GM12878 (cell line): ENCODE data around the gene HYAL1.

Experiments used
- BCL3 ChIP-seq: IDR thresholded peaks from 2 replicates; pipeline ENCODE4 v1.6.1; 2011; ENCODE audit warnings: borderline replicate concordance, low read depth, mild to moderate bottlenecking, moderate library complexity, low read length; ENCODE audit not compliant: insufficient read depth, poor library complexity, severe bottlenecking
- CREB1 ChIP-seq: IDR thresholded peaks from 2 replicates; pipeline ENCODE4 v1.6.1; 2012; ENCODE audit warnings: low read depth, mild to moderate bottlenecking, inconsistent platforms
- MXI1 ChIP-seq: fragments of 150-350 bp; IDR thresholded peaks from 2 replicates; pipeline ENCODE4 v1.6.1; 2011; ENCODE audit warnings: low read depth, mild to moderate bottlenecking, inconsistent platforms, low read length, improper control_type of control experiment
- POLR2AphosphoS5 ChIP-seq: IDR thresholded peaks from 2 replicates; pipeline ENCODE4 v1.6.1; 2011; ENCODE audit warnings: mild to moderate bottlenecking, low read length, inconsistent platforms
- SMC3 ChIP-seq: IDR thresholded peaks from 2 replicates; pipeline ENCODE4 v1.6.1; 2011; ENCODE audit warnings: low read length, improper control_type of control experiment, borderline replicate concordance
- SP1 ChIP-seq: IDR thresholded peaks from one replicate; pipeline ENCODE4 v1.6.1; 2011; ENCODE audit warnings: low read depth, low read length
- ZNF384 ChIP-seq: IDR thresholded peaks from 2 replicates; pipeline ENCODE4 v1.6.1; 2012; ENCODE audit warnings: low read depth, mild to moderate bottlenecking, low read length, improper control_type of control experiment, borderline replicate concordance
- TF ChIP-seq, protein P1 (sequence below), 3 experiments: IDR thresholded peaks in 2 of 3; conservative IDR thresholded peaks in 1 of 3; 2 replicates each; pipeline ENCODE4 v1.5.1; 2011; ENCODE audit warnings: low read depth in 3 of 3, low read length in 3 of 3, mild to moderate bottlenecking in 3 of 3, control low read depth in 2 of 3, moderate library complexity in 2 of 3, inconsistent platforms in 1 of 3, mixed read lengths in 1 of 3; ENCODE audit not compliant: control insufficient read depth in 2 of 3, insufficient read depth in 1 of 3; ENCODE audit errors: extremely low read depth in 1 of 3
- TF ChIP-seq, protein P2 (sequence below): fragments of 450-650 bp; IDR thresholded peaks from 2 replicates; pipeline ENCODE4 v1.6.1; 2016; ENCODE audit warnings: mild to moderate bottlenecking, moderate library complexity, borderline replicate concordance
- TF ChIP-seq, protein P3 (sequence below): IDR thresholded peaks from 2 replicates; pipeline ENCODE4 v1.6.1; 2012; ENCODE audit warnings: low read depth, low read length, improper control_type of control experiment

DNA sequence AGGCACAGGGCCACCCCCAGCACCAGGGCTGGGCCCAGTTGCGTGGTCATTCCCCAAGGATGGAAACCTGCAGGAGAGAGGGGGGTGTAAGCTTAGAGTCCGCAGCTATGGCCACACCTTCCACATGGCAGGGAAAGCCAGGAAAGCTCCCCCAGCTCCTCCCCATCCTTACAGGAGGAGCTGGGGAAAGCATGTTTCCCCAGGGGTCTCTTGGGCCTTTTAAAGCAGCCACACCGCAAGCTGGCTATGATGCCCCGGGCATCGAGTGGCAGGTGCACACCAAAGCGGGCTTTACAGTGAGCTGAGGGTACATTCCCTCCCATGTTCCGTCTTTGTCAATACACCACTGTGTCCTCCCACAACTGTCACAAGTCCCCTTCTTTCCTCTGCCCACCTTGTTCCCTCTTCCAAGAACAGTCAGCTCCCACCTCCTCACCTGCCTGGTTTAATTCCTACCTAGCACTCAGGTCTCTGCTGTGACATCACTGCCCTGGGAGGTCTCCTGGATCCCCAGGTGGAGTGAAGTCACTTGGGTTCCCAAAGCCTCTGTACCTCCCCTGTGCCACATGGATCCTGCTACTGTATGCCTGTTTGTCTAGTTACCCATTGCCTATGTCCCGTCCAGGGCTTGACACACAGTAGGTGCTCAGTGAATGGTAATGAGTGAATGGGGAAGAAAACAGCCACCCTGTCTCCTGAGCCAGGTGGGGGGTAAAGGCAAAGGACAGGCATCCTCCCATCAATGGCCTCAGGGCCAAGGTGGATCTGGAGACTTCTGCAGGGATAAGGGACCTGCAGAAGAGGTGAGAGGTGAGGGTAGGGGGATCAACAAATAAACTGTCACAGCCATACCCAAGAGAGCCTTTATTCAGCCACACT is 7.6 kb downstream of the HYAL1 start:
- TF ChIP-seq ZNF384 (no peak), SMC3 (no peak), POLR2AphosphoS5 (no peak), CREB1 (no peak), BCL3 (no peak), SP1 (no peak), MXI1 (no peak)
- TF ChIP-seq, protein P1, sequence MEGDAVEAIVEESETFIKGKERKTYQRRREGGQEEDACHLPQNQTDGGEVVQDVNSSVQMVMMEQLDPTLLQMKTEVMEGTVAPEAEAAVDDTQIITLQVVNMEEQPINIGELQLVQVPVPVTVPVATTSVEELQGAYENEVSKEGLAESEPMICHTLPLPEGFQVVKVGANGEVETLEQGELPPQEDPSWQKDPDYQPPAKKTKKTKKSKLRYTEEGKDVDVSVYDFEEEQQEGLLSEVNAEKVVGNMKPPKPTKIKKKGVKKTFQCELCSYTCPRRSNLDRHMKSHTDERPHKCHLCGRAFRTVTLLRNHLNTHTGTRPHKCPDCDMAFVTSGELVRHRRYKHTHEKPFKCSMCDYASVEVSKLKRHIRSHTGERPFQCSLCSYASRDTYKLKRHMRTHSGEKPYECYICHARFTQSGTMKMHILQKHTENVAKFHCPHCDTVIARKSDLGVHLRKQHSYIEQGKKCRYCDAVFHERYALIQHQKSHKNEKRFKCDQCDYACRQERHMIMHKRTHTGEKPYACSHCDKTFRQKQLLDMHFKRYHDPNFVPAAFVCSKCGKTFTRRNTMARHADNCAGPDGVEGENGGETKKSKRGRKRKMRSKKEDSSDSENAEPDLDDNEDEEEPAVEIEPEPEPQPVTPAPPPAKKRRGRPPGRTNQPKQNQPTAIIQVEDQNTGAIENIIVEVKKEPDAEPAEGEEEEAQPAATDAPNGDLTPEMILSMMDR (IDR thresholded peaks at IDR 0.05 in 2 of 3, conservative IDR thresholded peaks at IDR 0.05 in 1 of 3; ENCODE audit: control insufficient read depth in 2 of 3, extremely low read depth in 1 of 3, insufficient read depth in 1 of 3, low read depth in 3 of 3, low read length in 3 of 3), result no peak
- TF ChIP-seq, protein P2, sequence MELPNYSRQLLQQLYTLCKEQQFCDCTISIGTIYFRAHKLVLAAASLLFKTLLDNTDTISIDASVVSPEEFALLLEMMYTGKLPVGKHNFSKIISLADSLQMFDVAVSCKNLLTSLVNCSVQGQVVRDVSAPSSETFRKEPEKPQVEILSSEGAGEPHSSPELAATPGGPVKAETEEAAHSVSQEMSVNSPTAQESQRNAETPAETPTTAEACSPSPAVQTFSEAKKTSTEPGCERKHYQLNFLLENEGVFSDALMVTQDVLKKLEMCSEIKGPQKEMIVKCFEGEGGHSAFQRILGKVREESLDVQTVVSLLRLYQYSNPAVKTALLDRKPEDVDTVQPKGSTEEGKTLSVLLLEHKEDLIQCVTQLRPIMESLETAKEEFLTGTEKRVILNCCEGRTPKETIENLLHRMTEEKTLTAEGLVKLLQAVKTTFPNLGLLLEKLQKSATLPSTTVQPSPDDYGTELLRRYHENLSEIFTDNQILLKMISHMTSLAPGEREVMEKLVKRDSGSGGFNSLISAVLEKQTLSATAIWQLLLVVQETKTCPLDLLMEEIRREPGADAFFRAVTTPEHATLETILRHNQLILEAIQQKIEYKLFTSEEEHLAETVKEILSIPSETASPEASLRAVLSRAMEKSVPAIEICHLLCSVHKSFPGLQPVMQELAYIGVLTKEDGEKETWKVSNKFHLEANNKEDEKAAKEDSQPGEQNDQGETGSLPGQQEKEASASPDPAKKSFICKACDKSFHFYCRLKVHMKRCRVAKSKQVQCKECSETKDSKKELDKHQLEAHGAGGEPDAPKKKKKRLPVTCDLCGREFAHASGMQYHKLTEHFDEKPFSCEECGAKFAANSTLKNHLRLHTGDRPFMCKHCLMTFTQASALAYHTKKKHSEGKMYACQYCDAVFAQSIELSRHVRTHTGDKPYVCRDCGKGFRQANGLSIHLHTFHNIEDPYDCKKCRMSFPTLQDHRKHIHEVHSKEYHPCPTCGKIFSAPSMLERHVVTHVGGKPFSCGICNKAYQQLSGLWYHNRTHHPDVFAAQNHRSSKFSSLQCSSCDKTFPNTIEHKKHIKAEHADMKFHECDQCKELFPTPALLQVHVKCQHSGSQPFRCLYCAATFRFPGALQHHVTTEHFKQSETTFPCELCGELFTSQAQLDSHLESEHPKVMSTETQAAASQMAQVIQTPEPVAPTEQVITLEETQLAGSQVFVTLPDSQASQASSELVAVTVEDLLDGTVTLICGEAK, result no peak
- TF ChIP-seq, protein P3, sequence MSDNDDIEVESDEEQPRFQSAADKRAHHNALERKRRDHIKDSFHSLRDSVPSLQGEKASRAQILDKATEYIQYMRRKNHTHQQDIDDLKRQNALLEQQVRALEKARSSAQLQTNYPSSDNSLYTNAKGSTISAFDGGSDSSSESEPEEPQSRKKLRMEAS, result no peak
